ENCODE measurements around the gene EPN1.

DNA sequence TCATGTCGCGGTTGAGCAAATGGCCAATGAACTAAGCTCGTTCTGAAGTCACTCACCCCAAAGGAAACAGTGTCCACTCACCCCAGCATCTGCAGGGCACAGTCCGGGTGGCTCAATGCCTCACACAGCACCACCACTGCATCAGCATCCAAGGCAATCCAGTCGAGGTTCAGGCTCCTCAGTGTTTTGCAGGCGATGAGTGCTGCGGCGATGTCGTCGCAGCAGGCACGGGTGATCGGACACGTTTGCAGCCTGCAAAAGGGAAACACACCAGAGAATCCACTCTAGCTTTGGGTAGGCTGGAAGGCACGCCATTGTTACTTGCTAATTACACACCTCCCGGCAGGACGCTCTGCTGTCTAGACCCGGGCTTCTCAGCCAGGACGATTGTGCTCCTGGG lies 36.7 kb downstream of the EPN1 start:
- TF ChIP-seq FOXM1 (IDR thresholded peaks at IDR 0.05; ENCODE audit: borderline replicate concordance, low read depth) (no peak), EP300 (IDR thresholded peaks at IDR 0.05; ENCODE audit: borderline replicate concordance) (no peak), TAF1 (IDR thresholded peaks at IDR 0.05; ENCODE audit: low read depth) (no peak), CEBPB (IDR thresholded peaks at IDR 0.05) (no peak), TCF12 (IDR thresholded peaks at IDR 0.05; ENCODE audit: low read depth) (no peak)
- TF ChIP-seq, protein P1, sequence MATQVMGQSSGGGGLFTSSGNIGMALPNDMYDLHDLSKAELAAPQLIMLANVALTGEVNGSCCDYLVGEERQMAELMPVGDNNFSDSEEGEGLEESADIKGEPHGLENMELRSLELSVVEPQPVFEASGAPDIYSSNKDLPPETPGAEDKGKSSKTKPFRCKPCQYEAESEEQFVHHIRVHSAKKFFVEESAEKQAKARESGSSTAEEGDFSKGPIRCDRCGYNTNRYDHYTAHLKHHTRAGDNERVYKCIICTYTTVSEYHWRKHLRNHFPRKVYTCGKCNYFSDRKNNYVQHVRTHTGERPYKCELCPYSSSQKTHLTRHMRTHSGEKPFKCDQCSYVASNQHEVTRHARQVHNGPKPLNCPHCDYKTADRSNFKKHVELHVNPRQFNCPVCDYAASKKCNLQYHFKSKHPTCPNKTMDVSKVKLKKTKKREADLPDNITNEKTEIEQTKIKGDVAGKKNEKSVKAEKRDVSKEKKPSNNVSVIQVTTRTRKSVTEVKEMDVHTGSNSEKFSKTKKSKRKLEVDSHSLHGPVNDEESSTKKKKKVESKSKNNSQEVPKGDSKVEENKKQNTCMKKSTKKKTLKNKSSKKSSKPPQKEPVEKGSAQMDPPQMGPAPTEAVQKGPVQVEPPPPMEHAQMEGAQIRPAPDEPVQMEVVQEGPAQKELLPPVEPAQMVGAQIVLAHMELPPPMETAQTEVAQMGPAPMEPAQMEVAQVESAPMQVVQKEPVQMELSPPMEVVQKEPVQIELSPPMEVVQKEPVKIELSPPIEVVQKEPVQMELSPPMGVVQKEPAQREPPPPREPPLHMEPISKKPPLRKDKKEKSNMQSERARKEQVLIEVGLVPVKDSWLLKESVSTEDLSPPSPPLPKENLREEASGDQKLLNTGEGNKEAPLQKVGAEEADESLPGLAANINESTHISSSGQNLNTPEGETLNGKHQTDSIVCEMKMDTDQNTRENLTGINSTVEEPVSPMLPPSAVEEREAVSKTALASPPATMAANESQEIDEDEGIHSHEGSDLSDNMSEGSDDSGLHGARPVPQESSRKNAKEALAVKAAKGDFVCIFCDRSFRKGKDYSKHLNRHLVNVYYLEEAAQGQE (IDR thresholded peaks at IDR 0.05; ENCODE audit: low read depth): no peak
- TF ChIP-seq, protein P2, sequence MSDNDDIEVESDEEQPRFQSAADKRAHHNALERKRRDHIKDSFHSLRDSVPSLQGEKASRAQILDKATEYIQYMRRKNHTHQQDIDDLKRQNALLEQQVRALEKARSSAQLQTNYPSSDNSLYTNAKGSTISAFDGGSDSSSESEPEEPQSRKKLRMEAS (IDR thresholded peaks at IDR 0.05): no peak

Measured in Ishikawa (cell line).